GM10266 (cell line): Measurements from ENCODE around the gene MYZAP.

Source experiments
- DNase-seq: peaks from one replicate; pipeline ENCODE4 v3.0.0; 2012; ENCODE audit errors: extremely low spot score
- CTCF ChIP-seq: IDR thresholded peaks from 2 replicates; pipeline ENCODE4 v1.5.1; 2012; ENCODE audit warnings: mild to moderate bottlenecking, low read depth; ENCODE audit not compliant: control insufficient read depth, insufficient read depth; ENCODE audit errors: missing control alignments

Gene MYZAP

GRCh38 chr15:57605491-57605890, 13.8 kb downstream of the MYZAP start:
- no peak for DNase-seq
- TF ChIP-seq CTCF: no peak

- TF ChIP-seq CTCF: no peak
- DNase-seq: no peak
Observed at GRCh38 chr15:57606048-57606447, 14.3 kb downstream of the MYZAP start.

- TF ChIP-seq CTCF: no peak
- DNase-seq: no peak
Observed at GRCh38 chr15:57606816-57607215, 15.1 kb downstream of the MYZAP start.

GRCh38 chr15:57607570-57608000, 15.9 kb downstream of the MYZAP start:
- no peak for TF ChIP-seq CTCF

GRCh38 chr15:57609805-57610529, 18.3 kb downstream of the MYZAP start:
- DNase-seq: no peak
- no peak for TF ChIP-seq CTCF

More at GRCh38 chr15:57607570-57608000, 15.9 kb downstream of the MYZAP start:
- no peak for DNase-seq

GRCh38 chr15:57611123-57611522, 19.4 kb downstream of the MYZAP start:
- no peak for TF ChIP-seq CTCF
- DNase-seq: no peak

- no peak for DNase-seq
- TF ChIP-seq CTCF: no peak
Observed at GRCh38 chr15:57611938-57612337, 20.2 kb downstream of the MYZAP start.
